Subcutaneous adipose tissue (tissue), 4 donors: ENCODE measurements around the gene SLC35D1. TPM values are rescaled to one million over a fixed set of nuclear protein-coding genes. Genes with fewer than 3 reads are reported as not detected.

Experiments used
- CTCF ChIP-seq: fragments of 450-650 bp; IDR thresholded peaks from one replicate; pipeline ENCODE4 v1.5.1; 2016; ENCODE audit warnings: low read depth, mild to moderate bottlenecking, control low read depth, antibody characterized with exemption, moderate library complexity
- total RNA-seq, 4 donors: library from RNA; depleted of rRNA; stranded (reverse); fragments of >200 nt; gene quantifications; one replicate each; pipeline ENCODE4 v1.1.0, GENCODE V29; 2016

Gene SLC35D1
- total RNA-seq, 4 donors from 2014 or later = 11.1 to 15.1 (median 13.7) TPM

- TF ChIP-seq CTCF = no peak
Measured at GRCh38 chr1:67043366-67043765, 10.6 kb downstream of the SLC35D1 start.

DNA sequence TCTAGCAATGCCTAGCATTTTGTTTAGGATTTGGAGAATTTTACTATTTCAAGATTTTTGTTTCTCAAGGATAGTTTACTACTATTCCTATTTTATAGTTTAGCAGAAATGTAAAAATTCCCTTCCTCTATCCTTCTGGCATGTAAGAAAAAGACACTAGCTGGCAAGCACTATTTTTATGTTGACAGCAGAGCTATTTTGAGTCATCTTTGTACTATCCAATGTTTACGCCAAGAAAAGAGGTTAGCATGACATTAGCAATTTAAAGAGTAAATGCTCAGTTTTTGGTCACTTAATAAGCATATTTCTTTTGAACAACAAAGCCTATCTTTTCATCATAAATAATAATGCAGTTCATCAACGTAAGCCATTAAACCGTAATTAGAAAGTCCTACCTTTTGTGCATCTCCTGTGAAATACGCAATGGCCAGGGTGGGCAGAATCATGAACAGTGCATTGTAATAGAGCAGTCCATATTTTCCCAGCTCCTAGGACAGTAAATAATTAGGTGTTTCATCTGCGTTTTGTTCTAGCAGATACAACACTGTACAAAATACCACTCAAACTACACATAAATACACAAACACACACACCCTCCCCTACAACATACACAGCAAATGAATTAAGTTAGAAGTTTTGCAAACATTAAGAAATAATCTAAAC, 12.0 kb downstream of the SLC35D1 start:
- no peak for TF ChIP-seq CTCF

DNA sequence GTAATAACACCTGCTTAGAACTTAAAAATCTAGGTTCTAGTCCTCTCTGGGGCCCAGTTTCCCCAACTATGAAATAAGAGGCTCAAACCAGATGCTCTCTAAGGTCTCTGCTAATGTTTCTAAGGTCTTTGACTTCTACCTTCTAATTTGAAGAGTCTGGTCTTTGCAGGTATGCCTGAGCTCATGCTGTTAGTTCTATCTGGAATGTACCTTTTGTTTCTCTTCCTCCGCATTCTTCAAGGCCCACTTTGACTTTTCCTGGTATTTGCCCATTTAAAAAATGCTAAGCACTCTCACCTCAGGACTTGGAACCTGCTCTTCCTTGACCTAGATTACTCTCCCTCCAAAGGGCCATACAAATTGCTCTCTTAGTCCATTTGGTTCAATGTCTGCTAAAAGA, 13.5 kb downstream of the SLC35D1 start:
- no peak for TF ChIP-seq CTCF

DNA sequence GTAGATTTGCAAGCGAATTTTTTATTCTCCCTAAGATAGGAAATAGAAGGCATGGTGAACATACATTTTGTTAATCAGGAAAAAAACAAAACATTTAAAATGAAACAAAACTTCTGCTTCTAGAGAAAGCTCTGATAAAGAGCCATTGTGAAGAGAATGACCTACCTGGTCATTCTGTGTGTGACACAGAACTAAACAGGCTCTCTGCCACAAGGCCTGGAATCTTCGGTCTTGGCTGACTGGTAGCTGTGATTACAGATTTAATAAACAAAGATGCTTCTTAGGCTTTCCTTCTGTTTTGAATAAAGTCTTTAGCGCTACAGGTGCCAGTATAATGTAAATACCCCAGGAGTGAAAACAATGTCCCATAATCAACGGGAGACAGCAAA, 22.1 kb downstream of the SLC35D1 start:
- no peak for TF ChIP-seq CTCF

DNA sequence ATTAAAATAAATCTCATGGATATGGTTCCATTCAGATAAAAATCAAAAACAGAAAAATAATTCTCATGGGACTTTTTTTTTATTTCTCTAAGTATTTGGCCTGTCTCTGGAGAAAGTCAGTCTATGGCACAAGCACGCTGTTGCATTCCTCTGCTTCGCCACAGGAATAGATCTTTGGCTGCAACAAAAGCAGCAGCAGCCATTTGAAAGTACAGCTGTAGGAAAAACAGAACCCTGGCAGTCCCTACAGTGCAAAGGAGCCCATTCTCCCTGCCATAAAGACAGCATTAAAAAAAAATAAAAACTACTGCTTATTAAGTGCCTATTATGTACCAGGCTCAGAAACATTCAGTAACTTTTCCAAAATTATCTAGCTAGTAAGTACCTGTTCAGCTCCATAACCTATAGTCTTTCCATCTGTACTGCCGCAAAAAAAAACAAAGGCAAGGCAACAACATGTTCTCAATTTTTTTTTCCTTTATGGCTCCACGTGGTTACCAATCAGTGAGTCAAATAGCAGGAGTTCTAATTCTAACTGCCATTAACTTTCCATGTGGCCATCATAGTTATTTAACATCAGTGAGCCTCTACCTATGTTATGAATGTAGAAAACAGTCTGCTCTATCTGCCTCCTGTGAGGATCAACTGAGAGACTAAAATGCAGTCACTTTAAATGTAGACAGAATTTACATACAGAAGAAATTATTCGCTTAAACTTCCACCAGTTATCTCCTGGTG, 22.7 kb downstream of the SLC35D1 start:
- no peak for TF ChIP-seq CTCF

DNA sequence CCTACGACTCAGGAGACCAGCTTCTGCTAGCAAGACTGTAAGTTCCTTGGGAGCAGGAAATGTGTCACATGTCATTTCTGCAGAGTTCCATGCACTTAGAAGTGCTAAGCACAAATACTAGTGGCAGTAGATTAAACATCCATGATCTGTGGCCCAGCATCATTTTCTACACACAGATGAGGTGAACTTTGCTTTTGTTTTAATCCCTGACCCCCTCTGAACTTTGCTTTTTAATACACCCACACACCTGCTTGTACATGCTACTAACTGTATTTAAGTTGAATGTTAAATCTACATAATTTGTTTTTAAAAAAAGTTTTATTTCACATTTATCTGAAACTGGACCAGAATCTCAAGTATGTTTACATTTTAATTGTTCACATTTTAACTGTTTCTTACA, 24.5 kb downstream of the SLC35D1 start:
- no peak for TF ChIP-seq CTCF

DNA sequence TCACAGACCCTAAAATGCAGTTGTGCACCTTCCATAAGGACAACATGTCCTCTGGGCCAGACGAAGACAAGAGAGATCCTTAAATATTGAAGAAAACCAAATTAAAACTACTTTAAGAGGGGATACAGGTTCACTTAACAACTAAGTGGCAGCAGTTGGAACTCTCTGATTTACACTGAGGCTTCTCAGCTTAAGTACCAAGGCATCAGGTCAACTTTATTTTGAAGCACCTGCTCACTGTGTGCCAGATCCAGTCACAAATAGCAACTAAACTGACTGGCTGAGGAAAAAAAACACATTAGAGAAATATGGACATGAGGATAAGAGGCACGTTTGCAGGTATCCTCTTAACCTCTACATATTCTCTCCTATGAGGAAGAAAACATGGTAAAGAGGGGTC, 33.2 kb downstream of the SLC35D1 start:
- TF ChIP-seq CTCF = no peak
